OCI-LY3 (cell line): ENCODE results near the gene MARCHF3.

ENCODE experiments used
- EZH2phosphoT487 ChIP-seq: fragments of 200-600 bp; shearing (Covaris generic); IDR thresholded peaks from 2 replicates; pipeline ENCODE4 v1.6.1; 2018; ENCODE audit warnings: antibody characterized with exemption, mixed run types, low read depth
- TF ChIP-seq, protein P1 (sequence below): fragments of 200-600, 300-600 bp; sonication (generic); IDR thresholded peaks from 2 replicates; pipeline ENCODE4 v1.5.1; 2014; ENCODE audit warnings: antibody characterized with exemption, low read length, low read depth

- TF ChIP-seq, protein P1, sequence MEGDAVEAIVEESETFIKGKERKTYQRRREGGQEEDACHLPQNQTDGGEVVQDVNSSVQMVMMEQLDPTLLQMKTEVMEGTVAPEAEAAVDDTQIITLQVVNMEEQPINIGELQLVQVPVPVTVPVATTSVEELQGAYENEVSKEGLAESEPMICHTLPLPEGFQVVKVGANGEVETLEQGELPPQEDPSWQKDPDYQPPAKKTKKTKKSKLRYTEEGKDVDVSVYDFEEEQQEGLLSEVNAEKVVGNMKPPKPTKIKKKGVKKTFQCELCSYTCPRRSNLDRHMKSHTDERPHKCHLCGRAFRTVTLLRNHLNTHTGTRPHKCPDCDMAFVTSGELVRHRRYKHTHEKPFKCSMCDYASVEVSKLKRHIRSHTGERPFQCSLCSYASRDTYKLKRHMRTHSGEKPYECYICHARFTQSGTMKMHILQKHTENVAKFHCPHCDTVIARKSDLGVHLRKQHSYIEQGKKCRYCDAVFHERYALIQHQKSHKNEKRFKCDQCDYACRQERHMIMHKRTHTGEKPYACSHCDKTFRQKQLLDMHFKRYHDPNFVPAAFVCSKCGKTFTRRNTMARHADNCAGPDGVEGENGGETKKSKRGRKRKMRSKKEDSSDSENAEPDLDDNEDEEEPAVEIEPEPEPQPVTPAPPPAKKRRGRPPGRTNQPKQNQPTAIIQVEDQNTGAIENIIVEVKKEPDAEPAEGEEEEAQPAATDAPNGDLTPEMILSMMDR, result no peak
- no peak for TF ChIP-seq EZH2phosphoT487
Measured at GRCh38 chr5:127025467-127025866, 4.9 kb downstream of the MARCHF3 start.
